Stimulated activated naive CD4-positive, alpha-beta T cell treated with Interleukin-2 at 50 U/mL for 16 hours (primary cell): Measurements from ENCODE around the gene SIPA1L2.
"Not testable (repeated sequence)": the region's sequence is repeated elsewhere in the genome, so short reads cannot be mapped to it uniquely, and the experiment has no call there.

Experiments used
- DNase-seq: peaks from one replicate; lab custom pipeline; 2025; lab: John Stamatoyannopoulos, UW

SIPA1L2 gene

GRCh38 chr1:232613752-232614381 lies 16.1 kb downstream of the SIPA1L2 start:
- no peak for DNase-seq

GRCh38 chr1:232612836-232613235 lies 17.1 kb downstream of the SIPA1L2 start:
- not testable (repeated sequence) for DNase-seq

GRCh38 chr1:232611834-232612233 lies 18.1 kb downstream of the SIPA1L2 start:
- no peak for DNase-seq

GRCh38 chr1:232610902-232611745 lies 18.8 kb downstream of the SIPA1L2 start:
- DNase-seq, result not testable (repeated sequence)

GRCh38 chr1:232610192-232610901 lies 19.6 kb downstream of the SIPA1L2 start:
- no peak for DNase-seq

GRCh38 chr1:232608427-232608826 lies 21.5 kb downstream of the SIPA1L2 start:
- DNase-seq, result no peak

- DNase-seq, result no peak
Measured at GRCh38 chr1:232602622-232603021, 27.3 kb downstream of the SIPA1L2 start.

- no peak for DNase-seq
Measured at GRCh38 chr1:232600424-232601258, 29.3 kb downstream of the SIPA1L2 start.

GRCh38 chr1:232599178-232600041 lies 30.5 kb downstream of the SIPA1L2 start:
- DNase-seq, result no peak

- DNase-seq, result no peak
Measured at GRCh38 chr1:232598837-232599177, 31.1 kb downstream of the SIPA1L2 start.

- no peak for DNase-seq
Measured at GRCh38 chr1:232598133-232598532, 31.8 kb downstream of the SIPA1L2 start.

- DNase-seq, result no peak
Measured at GRCh38 chr1:232597721-232598120, 32.2 kb downstream of the SIPA1L2 start.

GRCh38 chr1:232596666-232597303 lies 33.1 kb downstream of the SIPA1L2 start:
- no peak for DNase-seq

GRCh38 chr1:232594768-232595698 lies 34.9 kb downstream of the SIPA1L2 start:
- DNase-seq, result no peak

- DNase-seq, result no peak
Measured at GRCh38 chr1:232593717-232594502, 36.0 kb downstream of the SIPA1L2 start.

GRCh38 chr1:232591344-232591743 lies 38.6 kb downstream of the SIPA1L2 start:
- DNase-seq, result no peak

- DNase-seq, result no peak
Measured at GRCh38 chr1:232590744-232591082, 39.2 kb downstream of the SIPA1L2 start.

- no peak for DNase-seq
Measured at GRCh38 chr1:232589812-232590743, 39.9 kb downstream of the SIPA1L2 start.
